Measurements from ENCODE around the gene MREG. TPM values are rescaled to one million over a fixed set of nuclear protein-coding genes. Genes with fewer than 3 reads are reported as not detected.
"Not testable (repeated sequence)": the region's sequence is repeated elsewhere in the genome, so short reads cannot be mapped to it uniquely, and the experiment has no call there.

Gene MREG
- polyA plus RNA-seq, 1 donor, result 5.5 TPM

- no peaks in the 10 kb centered on the region for H3K4me1 ChIP-seq (ENCODE audit: control insufficient read depth, insufficient read depth, low read length)
- no peak overlapping the region for H3K27ac ChIP-seq (ENCODE audit: low read length)
- WGBS (ENCODE audit: insufficient coverage, low lambda C conversion rate), result 83% methylated on average over 1 of the region's 6 CpGs
- H3K27me3 ChIP-seq (ENCODE audit: control insufficient read depth, insufficient read depth, low read length), result no peaks in the 10 kb centered on the region
- H3K36me3 ChIP-seq (ENCODE audit: control insufficient read depth, insufficient read depth, low read length), result peaks cover 10% of the 10 kb centered on the region
- DNase-seq, result no peak
- H3K4me3 ChIP-seq (ENCODE audit: low read length), result no peak overlapping the region
- H3K9me3 ChIP-seq (ENCODE audit: control insufficient read depth, low read depth, low read length), result no peaks in the 10 kb centered on the region
These were observed 72.6 kb downstream of the MREG start for GRCh38 chr2:215940645-215941184.

GRCh38 chr2:215937190-215937589 lies 76.2 kb downstream of the MREG start:
- Histone ChIP-seq H3K36me3 (ENCODE audit: control insufficient read depth, insufficient read depth, low read length) (peaks cover 3% of the 10 kb centered on the region), H3K4me3 (ENCODE audit: low read length) (no peak overlapping the region), H3K27me3 (ENCODE audit: control insufficient read depth, insufficient read depth, low read length) (no peaks in the 10 kb centered on the region), H3K9me3 (ENCODE audit: control insufficient read depth, low read depth, low read length) (no peaks in the 10 kb centered on the region), H3K4me1 (ENCODE audit: control insufficient read depth, insufficient read depth, low read length) (no peaks in the 10 kb centered on the region), H3K27ac (ENCODE audit: low read length) (no peak overlapping the region)
- no peak for DNase-seq
- no CpG with 5 or more reads among the region's 3 CpGs for WGBS (ENCODE audit: insufficient coverage, low lambda C conversion rate)

- DNase-seq, result no peak
- Histone ChIP-seq H3K4me3 (ENCODE audit: low read length) (no peak overlapping the region), H3K27ac (ENCODE audit: low read length) (no peak overlapping the region), H3K36me3 (ENCODE audit: control insufficient read depth, insufficient read depth, low read length) (no peaks in the 10 kb centered on the region), H3K9me3 (ENCODE audit: control insufficient read depth, low read depth, low read length) (no peaks in the 10 kb centered on the region), H3K27me3 (ENCODE audit: control insufficient read depth, insufficient read depth, low read length) (no peaks in the 10 kb centered on the region), H3K4me1 (ENCODE audit: control insufficient read depth, insufficient read depth, low read length) (no peaks in the 10 kb centered on the region)
- WGBS (ENCODE audit: insufficient coverage, low lambda C conversion rate), result no CpG with 5 or more reads among the region's 3 CpGs
These were observed 80.2 kb downstream of the MREG start for GRCh38 chr2:215933151-215933550.

GRCh38 chr2:215931256-215931903 lies 82.0 kb downstream of the MREG start:
- H3K27me3 ChIP-seq (ENCODE audit: control insufficient read depth, insufficient read depth, low read length), result no peaks in the 10 kb centered on the region
- WGBS (ENCODE audit: insufficient coverage, low lambda C conversion rate), result 0% methylated on average over 1 of the region's 8 CpGs
- no peaks in the 10 kb centered on the region for H3K36me3 ChIP-seq (ENCODE audit: control insufficient read depth, insufficient read depth, low read length)
- no peaks in the 10 kb centered on the region for H3K9me3 ChIP-seq (ENCODE audit: control insufficient read depth, low read depth, low read length)
- peak; percentile 50 to 57 for DNase-seq
- no peak overlapping the region for H3K27ac ChIP-seq (ENCODE audit: low read length)
- H3K4me1 ChIP-seq (ENCODE audit: control insufficient read depth, insufficient read depth, low read length), result no peaks in the 10 kb centered on the region
- no peak overlapping the region for H3K4me3 ChIP-seq (ENCODE audit: low read length)

GRCh38 chr2:215930505-215931253 lies 82.7 kb downstream of the MREG start:
- Histone ChIP-seq H3K36me3 (ENCODE audit: control insufficient read depth, insufficient read depth, low read length) (no peaks in the 10 kb centered on the region), H3K4me3 (ENCODE audit: low read length) (no peak overlapping the region), H3K9me3 (ENCODE audit: control insufficient read depth, low read depth, low read length) (no peaks in the 10 kb centered on the region), H3K4me1 (ENCODE audit: control insufficient read depth, insufficient read depth, low read length) (no peaks in the 10 kb centered on the region), H3K27me3 (ENCODE audit: control insufficient read depth, insufficient read depth, low read length) (no peaks in the 10 kb centered on the region), H3K27ac (ENCODE audit: low read length) (no peak overlapping the region)
- no peak for DNase-seq
- WGBS (ENCODE audit: insufficient coverage, low lambda C conversion rate), result 95% methylated on average over 4 of the region's 8 CpGs

- DNase-seq, result peak; percentile 33 to 72
- H3K4me3 ChIP-seq (ENCODE audit: low read length), result no peak overlapping the region
- WGBS (ENCODE audit: insufficient coverage, low lambda C conversion rate), result 80% methylated on average over 1 of the region's 6 CpGs
- no peaks in the 10 kb centered on the region for H3K4me1 ChIP-seq (ENCODE audit: control insufficient read depth, insufficient read depth, low read length)
- no peaks in the 10 kb centered on the region for H3K36me3 ChIP-seq (ENCODE audit: control insufficient read depth, insufficient read depth, low read length)
- no peaks in the 10 kb centered on the region for H3K27me3 ChIP-seq (ENCODE audit: control insufficient read depth, insufficient read depth, low read length)
- H3K27ac ChIP-seq (ENCODE audit: low read length), result no peak overlapping the region
- H3K9me3 ChIP-seq (ENCODE audit: control insufficient read depth, low read depth, low read length), result no peaks in the 10 kb centered on the region
These were observed 83.6 kb downstream of the MREG start for GRCh38 chr2:215929602-215930335.

GRCh38 chr2:215928086-215928485 lies 85.3 kb downstream of the MREG start:
- no peaks in the 10 kb centered on the region for H3K36me3 ChIP-seq (ENCODE audit: control insufficient read depth, insufficient read depth, low read length)
- DNase-seq, result no peak
- H3K27me3 ChIP-seq (ENCODE audit: control insufficient read depth, insufficient read depth, low read length), result no peaks in the 10 kb centered on the region
- no peak overlapping the region for H3K27ac ChIP-seq (ENCODE audit: low read length)
- H3K4me1 ChIP-seq (ENCODE audit: control insufficient read depth, insufficient read depth, low read length), result no peaks in the 10 kb centered on the region
- WGBS (ENCODE audit: insufficient coverage, low lambda C conversion rate), result no CpG with 5 or more reads among the region's 11 CpGs
- H3K4me3 ChIP-seq (ENCODE audit: low read length), result no peak overlapping the region
- no peaks in the 10 kb centered on the region for H3K9me3 ChIP-seq (ENCODE audit: control insufficient read depth, low read depth, low read length)

GRCh38 chr2:215926992-215927391 lies 86.4 kb downstream of the MREG start:
- H3K27ac ChIP-seq (ENCODE audit: low read length); H3K9me3 ChIP-seq (ENCODE audit: control insufficient read depth, low read depth, low read length); H3K36me3 ChIP-seq (ENCODE audit: control insufficient read depth, insufficient read depth, low read length); H3K27me3 ChIP-seq (ENCODE audit: control insufficient read depth, insufficient read depth, low read length); H3K4me1 ChIP-seq (ENCODE audit: control insufficient read depth, insufficient read depth, low read length); DNase-seq; H3K4me3 ChIP-seq (ENCODE audit: low read length): not testable (repeated sequence)
- whole genome bisulfite sequencing (ENCODE audit: insufficient coverage, low lambda C conversion rate), result no CpG with 5 or more reads among the region's 6 CpGs

GRCh38 chr2:215921895-215922294 lies 91.5 kb downstream of the MREG start:
- Histone ChIP-seq H3K4me3 (ENCODE audit: low read length) (no peak overlapping the region), H3K9me3 (ENCODE audit: control insufficient read depth, low read depth, low read length) (no peaks in the 10 kb centered on the region), H3K36me3 (ENCODE audit: control insufficient read depth, insufficient read depth, low read length) (no peaks in the 10 kb centered on the region), H3K4me1 (ENCODE audit: control insufficient read depth, insufficient read depth, low read length) (peaks cover 8% of the 10 kb centered on the region), H3K27ac (ENCODE audit: low read length) (no peak overlapping the region), H3K27me3 (ENCODE audit: control insufficient read depth, insufficient read depth, low read length) (no peaks in the 10 kb centered on the region)
- WGBS (ENCODE audit: insufficient coverage, low lambda C conversion rate), result 100% methylated on average over 2 of the region's 3 CpGs
- DNase-seq, result no peak

- Histone ChIP-seq H3K27ac (ENCODE audit: low read length) (no peak overlapping the region), H3K4me1 (ENCODE audit: control insufficient read depth, insufficient read depth, low read length) (peaks cover 8% of the 10 kb centered on the region), H3K36me3 (ENCODE audit: control insufficient read depth, insufficient read depth, low read length) (no peaks in the 10 kb centered on the region), H3K9me3 (ENCODE audit: control insufficient read depth, low read depth, low read length) (no peaks in the 10 kb centered on the region), H3K4me3 (ENCODE audit: low read length) (no peak overlapping the region), H3K27me3 (ENCODE audit: control insufficient read depth, insufficient read depth, low read length) (no peaks in the 10 kb centered on the region)
- 5% methylated on average over 4 of the region's 8 CpGs for WGBS (ENCODE audit: insufficient coverage, low lambda C conversion rate)
- DNase-seq, result peak; percentile 53 to 56
These were observed 92.9 kb downstream of the MREG start for GRCh38 chr2:215920244-215921100.
